NCI-H82 treated with DMSO at 0.1 percent for 48 hours (cell line): ENCODE data around the gene PLPP1.
"Not testable (repeated sequence)": the region's sequence is repeated elsewhere in the genome, so short reads cannot be mapped to it uniquely, and the experiment has no call there.

Experiments
- DNase-seq: peaks from one replicate; lab custom pipeline; 2025; ENCODE audit not compliant: unreplicated experiment; lab: John Stamatoyannopoulos, UW

The PLPP1 gene

DNA sequence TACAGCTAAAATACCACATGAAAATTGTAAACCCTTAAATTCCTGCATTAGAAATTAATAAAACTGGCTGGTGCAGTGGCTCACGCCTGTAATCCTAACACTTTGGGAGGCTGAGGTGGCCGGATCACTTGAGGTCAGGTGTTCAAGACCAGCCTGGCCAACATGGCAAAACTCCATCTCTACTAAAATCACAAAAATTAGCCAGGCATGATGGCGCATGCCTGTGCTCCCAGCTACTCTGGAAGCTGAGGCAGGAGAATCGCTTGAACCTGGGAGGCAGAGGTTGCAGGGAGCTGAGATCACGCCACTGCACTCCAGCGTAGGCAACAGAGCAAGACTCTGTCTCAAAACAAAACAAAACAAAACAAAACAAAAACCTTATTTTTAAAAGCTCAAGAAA, 29.1 kb downstream of the PLPP1 start:
- DNase-seq = not testable (repeated sequence)

DNA sequence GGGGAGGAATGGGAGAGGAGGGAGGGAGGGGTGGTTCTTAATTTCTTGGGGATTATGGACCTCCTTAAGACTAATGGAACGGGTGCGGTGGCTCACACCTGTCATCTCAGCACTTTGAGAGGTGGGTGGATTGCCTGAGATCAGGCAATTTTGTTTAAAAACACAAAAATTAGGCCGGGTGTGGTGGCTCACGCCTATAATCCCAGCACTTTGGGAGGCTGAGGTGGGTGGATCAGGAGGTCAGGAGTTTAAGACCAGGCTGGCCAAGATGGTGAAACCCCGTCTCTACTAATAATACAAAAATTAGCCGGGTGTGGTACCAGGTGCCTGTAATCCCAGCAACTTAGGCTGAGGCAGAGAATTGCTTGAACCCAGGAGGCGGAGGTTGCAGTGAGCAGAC, 30.8 kb downstream of the PLPP1 start:
- not testable (repeated sequence) for DNase-seq

DNA sequence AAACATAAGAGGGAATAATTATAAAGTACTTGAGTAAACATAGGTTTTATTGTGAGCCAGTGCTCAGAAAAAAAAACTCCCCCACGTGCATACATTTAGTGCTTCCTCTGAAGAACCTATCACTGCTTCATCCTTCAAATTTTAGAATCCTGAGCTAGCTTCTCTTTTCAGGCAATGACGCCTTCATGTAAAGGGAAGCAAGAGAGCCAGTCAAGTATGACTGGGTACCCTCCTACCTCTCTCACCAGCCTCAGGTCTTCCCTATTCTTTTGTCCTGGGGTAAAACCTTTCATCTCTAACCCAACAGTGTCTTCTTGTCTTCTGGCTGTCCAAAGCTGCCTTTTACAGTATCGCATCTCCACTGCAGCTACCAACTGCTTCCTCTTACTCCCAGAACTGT, 32.0 kb downstream of the PLPP1 start:
- DNase-seq = no peak

DNA sequence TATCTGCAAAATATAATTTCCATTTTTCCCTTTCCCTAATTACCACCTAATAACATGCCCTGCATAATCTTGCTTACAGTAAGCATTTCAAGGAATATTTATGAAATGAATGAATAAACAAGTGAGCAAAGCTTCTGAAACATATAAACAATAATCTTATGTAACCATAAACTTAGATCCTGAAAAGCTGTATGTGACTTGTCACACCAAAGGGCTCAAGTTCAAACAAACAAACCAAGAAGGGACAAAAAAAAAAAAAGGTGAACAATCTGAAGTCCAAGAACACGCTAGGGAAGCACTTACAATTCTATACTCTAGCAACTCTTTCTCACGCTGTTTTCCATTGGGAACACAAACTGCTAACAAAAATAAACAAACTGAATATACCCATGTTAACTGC, 36.3 kb downstream of the PLPP1 start:
- no peak for DNase-seq

DNA sequence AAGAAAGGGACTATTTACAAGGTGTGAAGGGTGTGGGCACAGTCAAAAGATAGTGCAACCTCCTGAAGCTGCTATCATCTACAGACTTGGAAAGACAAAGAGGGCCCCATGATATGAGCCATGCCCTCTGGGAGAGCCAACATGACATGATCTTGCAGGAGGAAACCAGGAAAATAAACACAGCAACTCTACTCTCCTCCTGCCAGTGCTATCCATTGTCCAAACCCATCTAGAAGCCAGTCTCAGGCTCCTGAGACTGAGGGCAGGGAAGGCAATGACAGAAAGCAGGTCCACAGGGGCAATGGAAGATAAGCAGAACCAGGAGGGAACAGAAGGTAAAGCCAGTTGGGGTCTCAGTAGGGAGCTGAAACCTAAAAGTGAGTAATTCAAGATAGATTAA, 37.1 kb downstream of the PLPP1 start:
- no peak for DNase-seq

DNA sequence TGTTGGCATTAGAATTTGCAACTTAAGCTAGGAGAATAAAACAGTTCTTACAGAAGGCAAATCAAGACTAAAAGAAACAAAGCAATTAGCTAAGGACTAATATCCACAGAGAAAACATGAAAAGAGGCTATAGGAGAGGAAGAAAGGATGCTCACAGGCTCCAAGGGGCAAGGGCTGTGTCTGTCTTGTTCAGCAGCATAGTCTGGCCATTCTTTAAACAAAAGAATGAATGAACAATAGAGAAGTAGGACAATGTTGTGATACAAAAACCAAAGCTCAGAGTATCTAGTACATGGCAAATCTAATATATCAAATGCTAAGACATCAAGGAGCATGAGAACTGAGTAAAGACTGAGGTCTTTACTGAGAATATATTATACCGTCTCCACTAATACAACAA, 39.5 kb downstream of the PLPP1 start:
- DNase-seq = no peak

DNA sequence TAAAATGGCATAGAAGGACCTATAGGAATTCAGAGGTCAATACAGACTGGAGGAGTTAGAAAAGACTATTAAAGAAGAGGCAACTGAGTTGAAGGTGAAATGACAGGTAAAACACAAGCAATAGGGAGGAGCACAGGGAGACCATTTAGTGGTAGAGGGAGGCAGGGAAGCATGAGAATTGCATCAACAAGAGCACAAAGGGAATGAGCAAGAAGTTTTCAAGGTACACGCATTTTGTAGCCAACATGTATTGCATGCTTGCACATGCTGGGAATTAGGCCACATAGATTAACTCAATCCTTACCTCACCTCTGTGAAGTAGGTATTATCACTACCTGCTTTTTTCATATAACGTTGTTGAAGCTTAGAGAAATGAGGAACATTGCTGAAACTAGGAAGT, 42.3 kb downstream of the PLPP1 start:
- no peak for DNase-seq

DNA sequence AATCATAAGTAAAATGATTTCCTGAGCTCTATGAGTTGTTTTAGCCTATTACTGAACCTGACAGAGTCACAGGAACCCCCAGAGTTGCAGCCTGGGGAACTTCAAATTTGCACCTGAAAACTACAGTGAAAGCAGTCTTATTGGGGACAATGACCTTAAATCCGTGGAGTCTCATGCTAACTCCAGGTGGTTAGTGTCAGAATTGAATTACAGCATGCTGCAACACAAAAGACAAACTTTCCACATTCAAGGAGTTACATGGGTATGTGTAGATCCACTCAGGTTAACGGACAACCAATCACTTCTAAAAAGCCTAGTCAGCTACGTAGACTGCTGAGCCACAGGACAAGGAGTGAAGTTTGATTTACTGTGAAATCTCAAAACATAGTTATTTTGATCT, 49.7 kb downstream of the PLPP1 start:
- DNase-seq = no peak

DNA sequence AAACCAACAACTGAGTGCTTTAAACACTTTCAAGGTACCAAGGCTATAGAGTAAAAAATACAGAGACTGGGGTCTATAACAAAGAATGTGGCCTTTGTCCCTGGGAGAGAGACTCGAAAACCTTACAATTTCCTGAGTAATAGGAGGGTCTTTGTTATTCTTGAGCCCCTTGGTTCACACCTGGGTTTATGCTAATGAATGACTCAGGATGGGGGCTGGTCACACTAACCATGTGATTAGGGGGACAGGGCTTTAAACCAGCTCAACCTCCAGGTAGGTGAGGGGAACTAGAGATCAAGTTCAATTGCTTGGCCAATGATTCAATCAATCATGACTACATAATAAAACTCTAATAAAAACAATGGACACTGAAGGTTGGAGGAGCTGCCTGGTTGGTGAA, 50.2 kb downstream of the PLPP1 start:
- DNase-seq = no peak

DNA sequence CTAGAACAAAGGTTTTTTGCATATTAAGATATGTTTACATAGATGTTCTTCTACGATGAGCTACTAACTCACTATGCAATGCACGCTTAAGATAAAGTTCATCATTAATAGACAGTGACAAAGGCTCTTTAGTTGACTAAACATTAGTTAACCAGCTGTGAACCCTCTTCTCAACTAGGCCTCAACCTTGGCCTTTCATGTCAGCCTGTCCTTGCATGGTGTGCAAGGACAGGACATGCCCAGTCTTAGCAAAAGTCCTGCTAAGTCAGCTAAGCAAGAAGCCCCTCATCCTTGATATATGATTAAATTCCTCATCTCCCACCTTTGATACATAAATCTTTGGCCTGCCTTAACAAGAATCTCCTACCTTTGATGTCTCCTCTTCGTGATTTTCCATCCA, 50.9 kb downstream of the PLPP1 start:
- DNase-seq = no peak

DNA sequence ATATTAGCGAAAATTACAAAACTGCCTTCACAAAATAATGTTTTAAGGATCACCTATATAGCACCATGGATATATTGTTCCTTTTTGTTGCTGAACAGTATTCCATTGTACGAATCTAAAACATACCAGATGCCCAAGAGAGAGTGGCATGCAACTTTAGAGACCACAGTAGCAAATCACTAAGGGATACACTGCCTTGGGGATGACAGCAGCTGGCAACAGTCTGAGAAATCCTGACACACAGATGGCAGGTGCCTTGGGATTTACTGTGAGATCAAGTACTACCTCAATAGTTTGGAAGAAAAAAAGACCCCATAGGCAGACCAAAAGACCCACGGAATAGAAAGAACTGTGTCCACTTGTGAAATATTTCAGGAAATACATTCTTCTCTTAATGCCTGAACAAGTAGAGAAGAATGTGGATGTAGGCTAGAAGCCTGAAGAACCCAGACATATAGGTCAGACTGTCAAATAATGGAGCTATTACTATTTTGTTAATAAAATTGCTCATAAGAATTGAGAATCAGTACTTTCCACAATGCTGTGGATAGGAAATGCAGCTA, 53.4 kb downstream of the PLPP1 start:
- no peak for DNase-seq

DNA sequence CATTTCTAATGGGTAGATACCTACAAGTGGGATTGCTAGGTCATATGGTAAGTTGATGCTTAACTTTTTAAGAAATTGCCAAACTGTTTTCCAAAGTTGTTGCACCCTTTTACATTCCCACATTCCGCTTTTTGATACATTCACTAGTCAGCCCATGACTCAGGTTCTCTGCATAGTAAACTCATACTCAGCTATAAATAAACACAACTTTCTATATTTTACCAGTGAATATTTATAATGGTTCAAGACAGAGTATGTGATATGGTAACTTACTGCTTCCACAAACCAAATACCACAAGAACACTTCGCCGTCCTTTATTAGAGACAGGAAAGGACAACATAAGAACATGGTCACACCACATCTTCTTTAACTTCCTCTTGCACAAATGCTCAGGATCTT, 54.0 kb downstream of the PLPP1 start:
- DNase-seq = no peak

DNA sequence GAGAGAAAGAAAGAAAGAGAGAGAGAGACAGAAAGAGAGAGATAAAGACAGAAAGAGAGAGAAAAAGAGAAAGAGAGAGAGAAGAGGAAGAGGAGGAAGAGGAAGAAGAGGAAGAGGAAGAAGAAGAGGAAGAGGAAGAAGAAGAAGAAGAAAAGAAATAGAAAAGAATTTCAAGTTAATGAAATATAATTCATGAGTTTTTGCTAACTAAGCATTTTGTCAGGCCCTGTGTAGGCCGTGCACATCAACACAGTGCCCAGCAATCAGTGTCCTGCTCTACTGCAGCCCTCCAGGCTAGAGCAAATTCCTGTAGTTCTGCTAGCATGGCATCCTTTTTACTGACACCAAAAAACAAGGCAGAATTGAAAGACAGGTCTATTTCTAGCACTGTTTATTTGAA, 62.1 kb downstream of the PLPP1 start:
- no peak for DNase-seq

DNA sequence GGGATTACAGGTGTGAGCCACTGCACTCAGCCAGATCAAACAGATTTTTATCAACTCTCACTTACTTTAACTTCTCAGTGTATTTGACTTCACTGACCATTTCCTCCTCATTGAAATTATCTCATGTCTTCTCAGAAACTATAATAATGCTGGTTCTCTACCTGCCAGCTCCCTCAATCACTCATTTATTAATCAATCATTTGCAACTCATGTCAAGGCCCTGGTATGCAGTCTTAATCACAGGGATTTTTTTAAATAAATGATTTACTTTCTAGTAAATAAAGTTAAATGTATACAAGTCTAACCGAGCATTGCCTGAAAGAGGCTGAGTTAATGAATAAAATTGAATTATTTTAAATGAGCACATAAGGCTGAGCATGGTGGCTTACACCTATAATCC, 63.3 kb downstream of the PLPP1 start:
- DNase-seq = no peak

DNA sequence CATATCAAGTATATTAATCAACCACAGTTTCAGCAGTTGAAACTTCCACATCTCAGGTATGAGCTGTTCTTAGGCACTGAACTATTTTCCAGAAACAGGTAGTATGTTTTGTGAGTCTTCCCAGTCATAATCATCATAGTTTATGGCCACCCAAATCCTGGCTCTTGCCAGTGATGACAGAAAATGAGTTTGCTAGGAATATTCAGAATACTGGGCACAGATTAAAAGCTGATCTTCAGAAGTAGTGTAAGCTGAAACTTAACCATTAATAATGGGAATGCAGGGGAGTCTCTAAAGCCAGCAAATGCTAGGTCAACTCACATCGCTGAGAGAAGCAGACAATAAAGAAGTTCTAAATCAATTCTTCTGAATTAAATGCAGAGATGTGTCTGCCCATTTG, 64.5 kb downstream of the PLPP1 start:
- DNase-seq = no peak

DNA sequence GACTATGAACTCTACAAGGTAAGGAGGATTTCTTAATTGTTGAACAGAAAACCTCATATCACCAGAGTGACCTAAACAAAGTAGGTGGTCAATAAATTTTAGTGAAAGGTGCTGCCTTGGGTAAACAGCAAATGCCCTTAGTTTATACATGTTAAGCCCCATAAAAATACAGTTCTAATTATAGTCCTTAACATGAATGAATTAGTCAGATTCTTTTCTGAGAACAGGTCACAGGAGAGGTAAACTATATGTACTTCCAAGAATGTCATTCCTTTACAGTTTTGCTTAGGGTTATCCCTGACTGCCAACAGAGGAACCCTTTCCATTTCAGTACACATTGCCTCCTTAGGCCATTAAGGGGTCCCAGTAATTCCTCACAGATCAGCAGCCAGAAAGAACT, 64.9 kb downstream of the PLPP1 start:
- no peak for DNase-seq

DNA sequence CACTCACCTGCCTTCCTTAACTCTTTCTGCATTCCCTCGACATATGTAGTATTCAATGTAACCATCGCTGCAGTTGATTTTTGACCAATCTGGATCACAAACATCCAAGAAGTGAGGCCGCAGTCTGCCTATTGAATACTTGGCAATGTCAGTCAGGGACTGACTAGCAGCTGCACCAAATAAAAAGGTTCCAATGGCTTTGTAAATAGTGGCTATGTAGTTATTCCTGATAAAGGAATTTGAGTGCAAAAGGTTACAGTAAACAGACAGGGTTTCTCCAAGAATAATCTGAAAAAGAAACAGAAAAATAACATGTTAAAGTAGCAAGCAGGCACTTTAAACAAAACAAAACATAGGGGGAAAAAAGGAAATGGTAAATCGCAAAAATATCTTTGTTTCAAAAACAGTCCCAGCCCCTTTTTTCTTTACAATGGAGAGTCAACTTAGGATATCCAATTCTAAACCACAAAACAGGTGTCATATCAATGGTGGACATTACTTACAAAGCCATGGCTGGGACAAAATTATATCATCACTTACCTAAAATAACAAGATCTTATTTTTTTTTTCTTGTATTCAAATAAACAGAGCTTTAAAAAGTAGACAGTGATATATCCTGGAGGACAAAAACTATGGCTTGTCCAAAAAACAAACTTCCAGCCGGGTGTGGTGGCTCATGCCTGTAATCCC, 66.8 kb downstream of the PLPP1 start:
- DNase-seq = no peak

DNA sequence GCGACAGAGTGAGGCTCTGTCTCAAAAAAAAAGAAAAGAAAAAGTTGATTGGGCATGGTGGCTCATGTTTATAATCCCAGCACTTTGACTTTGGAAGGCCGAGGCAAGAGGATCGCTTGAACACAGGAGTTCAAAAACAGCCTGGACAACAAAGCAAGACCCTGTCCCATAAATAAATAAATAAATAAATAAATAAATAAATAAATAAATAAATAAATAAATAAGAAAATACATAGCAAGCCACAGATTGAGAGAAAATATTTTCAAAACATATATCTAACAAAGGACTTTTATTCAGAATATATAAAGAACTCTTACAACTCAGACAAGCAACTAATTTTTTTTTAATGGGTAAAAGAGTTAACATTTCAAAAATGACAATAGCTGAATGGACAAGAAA, 71.2 kb downstream of the PLPP1 start:
- DNase-seq = no peak

DNA sequence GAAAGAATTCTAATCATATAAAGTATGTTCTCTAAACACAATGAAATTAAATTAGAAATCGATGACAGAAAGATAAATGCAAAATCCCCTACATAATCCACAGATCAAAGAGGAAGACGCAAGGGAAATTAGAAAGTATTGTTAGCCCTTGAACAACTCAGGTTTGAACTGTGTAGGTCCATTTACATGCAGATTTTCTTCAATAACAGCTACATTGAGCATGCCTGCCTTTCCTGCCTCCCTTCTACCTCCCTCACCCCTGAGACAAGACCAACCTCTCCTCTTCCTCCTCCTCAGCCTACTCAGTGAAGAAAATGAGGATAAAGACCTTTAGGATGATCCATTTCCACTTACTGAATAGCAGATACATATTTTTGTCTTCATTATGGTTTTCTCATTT, 75.2 kb downstream of the PLPP1 start:
- no peak for DNase-seq

DNA sequence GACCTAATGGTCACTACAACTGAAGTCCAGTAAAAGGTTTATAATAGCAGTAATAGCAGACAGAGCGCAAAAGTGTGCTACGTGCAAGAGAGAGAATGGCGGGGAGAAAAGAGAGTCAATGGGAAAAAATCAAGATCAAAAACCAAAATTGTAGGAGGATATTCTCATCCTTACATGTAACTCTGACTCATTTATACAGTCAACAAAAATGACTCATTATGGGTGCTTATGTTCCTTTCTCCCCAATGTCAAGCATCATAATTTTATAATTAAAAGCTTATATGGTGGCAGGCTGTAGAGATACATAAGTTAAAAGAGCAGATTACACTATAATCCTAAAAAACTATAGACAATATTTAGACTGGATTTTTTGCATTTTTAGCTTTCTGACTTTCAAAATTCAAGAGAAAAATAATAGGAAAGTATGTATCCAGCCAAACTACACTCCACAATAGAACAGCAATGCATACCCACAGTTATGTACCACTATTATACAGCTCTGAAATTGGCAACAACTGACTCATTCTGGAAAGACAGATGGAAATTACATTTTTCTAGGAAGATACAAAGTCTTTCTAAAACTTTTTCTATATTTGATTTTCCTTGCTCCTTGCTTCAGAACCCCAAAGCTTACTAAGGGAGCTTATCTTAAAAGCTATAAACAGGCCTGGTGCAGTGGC, 78.4 kb downstream of the PLPP1 start:
- no peak for DNase-seq

DNA sequence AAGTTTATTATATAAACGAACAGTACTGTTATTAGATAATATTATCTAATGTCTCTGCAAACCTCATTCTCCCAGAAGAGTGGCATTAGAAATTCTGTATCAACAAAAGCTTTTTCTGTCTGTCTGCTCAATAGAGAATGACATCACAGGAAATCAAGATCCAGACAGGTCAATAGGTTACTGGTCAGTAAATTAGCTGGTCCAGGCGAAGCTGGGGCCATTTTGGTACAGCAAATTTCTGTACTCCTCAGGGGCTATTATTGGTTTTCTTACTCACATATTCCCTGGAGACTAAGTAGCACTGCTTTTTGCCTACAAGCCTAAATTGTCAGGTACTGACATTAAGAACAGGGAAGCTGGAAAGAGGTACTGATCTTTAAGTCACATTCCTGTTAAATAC, 80.5 kb downstream of the PLPP1 start:
- no peak for DNase-seq

DNA sequence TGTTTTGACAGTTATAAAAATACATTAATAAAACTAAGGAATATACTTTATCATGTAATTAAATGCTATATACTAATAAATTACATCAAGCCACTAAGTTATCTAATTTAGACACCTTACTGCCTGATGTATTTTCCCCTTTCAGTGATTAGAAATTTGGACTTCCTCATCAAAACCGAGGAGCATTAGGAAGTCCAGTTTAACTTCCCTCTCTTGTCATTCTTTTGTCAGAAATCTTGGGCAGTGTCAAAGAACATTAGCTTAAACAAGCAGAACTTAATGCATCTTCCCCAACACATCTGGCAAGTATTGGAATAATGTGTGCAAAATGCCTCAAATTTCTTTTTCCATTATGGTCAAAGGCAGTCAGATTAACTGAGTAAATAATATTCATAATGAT, 81.6 kb downstream of the PLPP1 start:
- DNase-seq = no peak

DNA sequence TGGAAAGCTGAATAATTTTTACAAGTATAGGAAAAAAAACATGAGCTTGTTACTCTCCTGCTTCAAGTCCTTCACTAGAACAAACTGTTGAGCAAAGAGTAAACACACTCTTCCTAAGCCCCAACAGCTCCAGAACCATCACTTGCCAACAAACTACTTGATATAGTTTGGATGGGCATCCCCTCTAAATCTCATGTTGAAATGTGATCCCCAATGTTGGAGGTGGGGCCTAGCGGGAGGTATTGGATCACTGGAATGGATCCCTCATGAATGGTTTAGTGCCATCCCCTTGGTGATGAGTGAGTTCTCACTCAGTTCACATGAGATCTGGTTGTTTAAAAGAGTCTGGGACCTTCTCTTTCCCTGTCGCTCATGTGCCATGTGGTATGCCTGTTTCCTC, 82.8 kb downstream of the PLPP1 start:
- no peak for DNase-seq
